HEK293 (cell line): ENCODE results near the gene PIK3C2A.

Source experiments
- ZNF23 ChIP-seq: fragments of 450-650 bp; formaldehyde crosslinking; IDR thresholded peaks from 2 replicates; pipeline ENCODE4 v1.5.1; 2016; ENCODE audit warnings: missing biosample characterization, missing genetic modification characterization, borderline replicate concordance
- TF ChIP-seq, protein P1 (sequence below): fragments of 450-650 bp; formaldehyde crosslinking; IDR thresholded peaks from 2 replicates; pipeline ENCODE4 v1.5.1; 2016; ENCODE audit warnings: missing biosample characterization, missing genetic modification characterization

DNA sequence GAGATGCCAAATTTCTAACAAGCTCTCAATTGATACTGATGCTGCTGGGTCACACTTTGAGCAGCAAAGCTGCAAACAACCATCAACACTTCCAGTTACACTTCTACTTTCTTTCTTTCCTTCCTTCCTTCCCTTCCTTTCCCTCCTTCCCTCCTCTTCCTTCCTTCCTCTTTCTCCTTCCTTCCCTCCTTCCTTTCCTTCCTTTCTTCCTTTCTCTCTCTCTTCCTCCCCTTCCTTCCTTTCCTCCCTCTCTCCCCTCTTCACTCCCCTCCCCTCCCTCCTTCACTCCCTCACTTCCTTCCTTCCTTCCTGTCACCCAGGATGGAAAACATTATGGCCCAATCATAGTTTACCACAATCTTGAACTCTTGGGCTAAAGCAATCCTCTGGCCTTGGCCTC lies 33.0 kb upstream of the PIK3C2A start:
- TF ChIP-seq, protein P1, sequence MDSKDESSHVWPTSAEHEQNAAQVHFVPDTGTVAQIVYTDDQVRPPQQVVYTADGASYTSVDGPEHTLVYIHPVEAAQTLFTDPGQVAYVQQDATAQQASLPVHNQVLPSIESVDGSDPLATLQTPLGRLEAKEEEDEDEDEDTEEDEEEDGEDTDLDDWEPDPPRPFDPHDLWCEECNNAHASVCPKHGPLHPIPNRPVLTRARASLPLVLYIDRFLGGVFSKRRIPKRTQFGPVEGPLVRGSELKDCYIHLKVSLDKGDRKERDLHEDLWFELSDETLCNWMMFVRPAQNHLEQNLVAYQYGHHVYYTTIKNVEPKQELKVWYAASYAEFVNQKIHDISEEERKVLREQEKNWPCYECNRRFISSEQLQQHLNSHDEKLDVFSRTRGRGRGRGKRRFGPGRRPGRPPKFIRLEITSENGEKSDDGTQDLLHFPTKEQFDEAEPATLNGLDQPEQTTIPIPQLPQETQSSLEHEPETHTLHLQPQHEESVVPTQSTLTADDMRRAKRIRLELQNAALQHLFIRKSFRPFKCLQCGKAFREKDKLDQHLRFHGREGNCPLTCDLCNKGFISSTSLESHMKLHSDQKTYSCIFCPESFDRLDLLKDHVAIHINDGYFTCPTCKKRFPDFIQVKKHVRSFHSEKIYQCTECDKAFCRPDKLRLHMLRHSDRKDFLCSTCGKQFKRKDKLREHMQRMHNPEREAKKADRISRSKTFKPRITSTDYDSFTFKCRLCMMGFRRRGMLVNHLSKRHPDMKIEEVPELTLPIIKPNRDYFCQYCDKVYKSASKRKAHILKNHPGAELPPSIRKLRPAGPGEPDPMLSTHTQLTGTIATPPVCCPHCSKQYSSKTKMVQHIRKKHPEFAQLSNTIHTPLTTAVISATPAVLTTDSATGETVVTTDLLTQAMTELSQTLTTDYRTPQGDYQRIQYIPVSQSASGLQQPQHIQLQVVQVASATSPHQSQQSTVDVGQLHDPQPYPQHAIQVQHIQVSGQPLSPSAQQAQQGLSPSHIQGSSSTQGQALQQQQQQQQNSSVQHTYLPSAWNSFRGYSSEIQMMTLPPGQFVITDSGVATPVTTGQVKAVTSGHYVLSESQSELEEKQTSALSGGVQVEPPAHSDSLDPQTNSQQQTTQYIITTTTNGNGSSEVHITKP (tag by site-specific recombination) = no peak
- TF ChIP-seq ZNF23 (tag by site-specific recombination) = no peak
